HG02870 (cell line): ENCODE measurements around the gene NIPAL4.
A peak's percentile ranks its signal among the peaks of the same experiment; 100 is the strongest.

Experiments used
- ATAC-seq: cut with Tn5 transposase; IDR thresholded peaks from one replicate; pipeline ENCODE4 v1.9.1; 2021; ENCODE audit warnings: mild to moderate bottlenecking, moderate library complexity; ENCODE audit not compliant: unreplicated experiment

Gene NIPAL4

DNA sequence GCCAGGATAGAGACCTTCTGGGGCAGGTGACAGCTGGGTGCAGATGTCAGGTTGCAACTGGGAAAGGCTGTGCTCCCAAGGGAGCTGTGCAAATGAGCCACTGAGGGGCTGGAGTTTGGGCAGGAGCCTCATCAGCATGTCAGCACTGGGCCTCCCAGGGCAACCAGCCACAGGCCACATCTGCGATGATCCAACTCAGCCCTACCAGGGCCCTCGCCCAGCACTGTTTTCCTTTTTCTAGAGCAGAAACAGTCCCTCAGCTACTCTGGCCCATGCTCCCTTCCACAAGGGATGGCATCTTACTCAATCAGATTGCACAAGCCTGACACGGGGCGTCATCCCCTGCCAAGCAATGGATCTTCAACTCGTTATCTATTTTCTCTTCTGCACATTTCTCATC, 24.8 kb downstream of the NIPAL4 start:
- no peak for ATAC-seq

DNA sequence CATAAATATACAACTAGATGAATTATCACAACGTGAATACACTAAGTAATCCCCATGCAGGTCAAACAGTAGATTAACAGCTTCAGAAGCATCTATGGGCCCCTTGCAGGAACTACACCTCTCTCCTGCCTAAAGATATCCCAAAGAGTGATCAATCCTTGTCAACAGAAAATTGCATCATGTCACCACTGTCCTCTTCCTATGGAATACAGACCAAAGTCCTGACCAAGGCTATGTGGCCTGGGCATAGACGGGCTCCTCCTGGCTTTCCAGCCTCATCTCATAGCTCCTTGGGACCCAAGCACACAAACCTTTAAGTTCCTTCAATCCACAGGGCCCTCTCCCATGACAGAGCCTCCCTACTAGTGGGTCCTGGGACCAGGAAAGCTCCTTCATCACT, 25.3 kb downstream of the NIPAL4 start:
- ATAC-seq: no peak

DNA sequence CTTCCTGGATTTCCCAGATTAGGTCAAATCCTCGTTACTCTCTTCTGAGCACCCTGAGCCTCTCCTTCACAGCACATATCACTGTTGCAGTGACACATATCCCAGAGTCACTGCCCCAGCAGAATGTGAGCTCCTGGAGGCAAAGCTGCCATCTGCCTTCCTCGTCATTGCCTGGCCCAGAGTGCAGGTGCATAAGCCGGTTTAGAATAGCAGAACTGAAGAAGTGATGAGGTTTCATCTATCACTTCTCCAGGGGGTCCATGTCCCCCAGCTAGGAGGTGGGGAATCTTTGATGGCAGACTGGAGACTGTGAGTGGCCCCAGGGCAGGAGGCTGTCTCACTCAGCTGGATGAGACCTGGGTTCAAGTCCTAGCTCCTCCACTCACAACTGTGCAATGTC, 25.8 kb downstream of the NIPAL4 start:
- peak; percentile 43 for ATAC-seq

DNA sequence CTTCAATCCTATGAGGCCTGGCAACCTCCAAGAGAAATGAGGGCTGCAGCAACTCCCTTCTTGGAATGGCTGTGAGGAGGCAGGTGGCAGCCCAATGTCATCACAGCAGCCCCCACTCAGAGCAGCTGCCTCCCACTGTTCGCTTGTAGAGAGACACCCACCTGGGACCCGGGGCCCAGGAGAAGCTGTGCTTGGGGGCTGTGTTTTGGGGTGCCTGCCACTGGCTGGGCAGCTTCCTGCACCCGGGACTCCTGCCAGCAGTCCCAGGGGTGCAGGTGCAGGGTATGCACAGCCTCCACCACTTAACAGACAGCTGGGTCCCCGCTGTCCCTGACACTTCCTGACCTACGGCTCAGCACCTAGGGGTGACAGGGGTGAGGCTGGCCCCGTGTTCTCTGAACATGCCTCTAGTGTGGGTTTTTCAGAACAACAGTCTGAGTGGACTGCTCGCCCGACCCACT, 26.2 kb downstream of the NIPAL4 start:
- peak; percentile 35 for ATAC-seq

DNA sequence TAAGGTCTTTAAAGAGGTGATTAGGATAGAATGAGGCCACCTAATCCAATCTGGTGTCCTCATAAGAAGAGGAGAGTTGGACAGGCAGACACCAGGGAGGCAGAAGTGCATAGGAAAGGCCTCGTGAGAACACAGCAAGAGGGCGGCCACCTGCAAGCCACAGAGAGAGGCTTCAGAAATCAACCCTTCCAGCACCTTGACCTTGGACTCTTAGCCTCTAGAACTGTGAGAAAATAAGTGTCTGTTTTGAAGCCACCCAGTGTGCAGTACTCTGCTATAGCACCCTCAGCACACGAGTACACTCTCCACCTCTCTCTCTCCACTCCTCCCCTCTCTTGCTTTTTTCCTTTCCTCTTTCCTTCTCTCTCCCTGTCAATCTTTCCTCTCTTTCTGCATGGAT, 26.8 kb downstream of the NIPAL4 start:
- peak; percentile 36 for ATAC-seq

DNA sequence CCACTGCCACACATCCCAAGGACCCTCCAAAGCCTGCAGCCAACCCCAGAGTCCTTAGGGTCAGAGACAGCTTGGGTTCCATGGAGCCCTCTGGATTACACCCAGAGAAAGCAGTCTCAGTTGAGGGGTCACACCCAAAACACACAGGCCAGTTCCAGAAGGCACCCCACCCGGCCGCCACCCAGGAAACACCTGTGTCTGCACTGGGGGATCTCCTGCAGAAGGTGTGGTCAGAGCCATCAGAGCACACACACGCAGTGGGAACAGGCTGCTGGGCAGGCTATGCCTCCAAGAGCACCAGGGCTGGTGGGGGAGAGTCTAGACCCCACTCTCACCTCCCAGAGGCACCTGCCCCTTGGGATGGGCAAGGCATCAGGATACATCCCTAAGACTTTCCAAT, 27.3 kb downstream of the NIPAL4 start:
- ATAC-seq: peak; percentile 41

DNA sequence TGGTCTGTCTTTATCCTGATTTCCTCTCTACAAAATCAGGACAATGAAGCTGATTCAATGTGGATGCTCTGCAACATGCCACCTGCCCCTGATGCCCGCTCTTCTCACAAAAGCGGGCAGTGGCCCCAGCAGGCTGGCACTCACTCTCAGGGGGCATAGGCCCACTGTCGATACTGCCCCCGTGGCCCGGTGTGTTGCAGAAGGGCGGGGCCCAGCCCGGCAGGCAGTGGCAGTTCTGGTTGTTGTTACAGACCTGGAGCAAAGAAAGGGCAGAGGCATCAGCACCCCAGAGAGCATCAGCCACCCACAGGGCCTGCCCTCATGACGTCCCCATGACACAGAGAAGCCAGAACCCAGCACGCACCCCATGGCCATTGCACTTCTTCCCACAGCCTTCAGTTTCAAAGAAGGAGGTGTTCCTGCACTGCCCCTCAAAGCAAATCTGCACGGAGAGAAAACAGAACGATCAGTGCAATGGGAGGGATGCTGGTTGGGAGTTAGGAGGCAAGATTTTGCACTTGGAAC, 31.5 kb downstream of the NIPAL4 start:
- ATAC-seq: no peak

DNA sequence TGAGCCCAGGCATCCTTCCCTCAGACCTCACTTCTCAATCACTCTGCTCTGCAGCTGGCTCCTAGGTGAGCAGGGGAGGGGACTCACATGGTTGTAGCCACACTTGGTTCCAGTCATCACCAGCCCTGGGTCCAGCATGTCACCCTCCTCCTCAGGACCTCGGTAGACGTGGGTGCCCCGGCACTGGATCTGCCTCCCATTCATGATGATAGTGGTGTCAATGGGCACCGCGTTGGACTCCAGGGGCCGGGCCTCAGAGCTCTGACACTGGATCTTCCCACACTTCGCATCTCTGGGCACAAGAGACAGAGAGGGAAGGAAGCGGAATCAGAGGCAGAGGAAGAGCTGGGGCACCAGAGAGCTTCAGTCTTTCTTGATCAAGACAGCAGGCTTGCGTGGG, 32.9 kb downstream of the NIPAL4 start:
- ATAC-seq: no peak

DNA sequence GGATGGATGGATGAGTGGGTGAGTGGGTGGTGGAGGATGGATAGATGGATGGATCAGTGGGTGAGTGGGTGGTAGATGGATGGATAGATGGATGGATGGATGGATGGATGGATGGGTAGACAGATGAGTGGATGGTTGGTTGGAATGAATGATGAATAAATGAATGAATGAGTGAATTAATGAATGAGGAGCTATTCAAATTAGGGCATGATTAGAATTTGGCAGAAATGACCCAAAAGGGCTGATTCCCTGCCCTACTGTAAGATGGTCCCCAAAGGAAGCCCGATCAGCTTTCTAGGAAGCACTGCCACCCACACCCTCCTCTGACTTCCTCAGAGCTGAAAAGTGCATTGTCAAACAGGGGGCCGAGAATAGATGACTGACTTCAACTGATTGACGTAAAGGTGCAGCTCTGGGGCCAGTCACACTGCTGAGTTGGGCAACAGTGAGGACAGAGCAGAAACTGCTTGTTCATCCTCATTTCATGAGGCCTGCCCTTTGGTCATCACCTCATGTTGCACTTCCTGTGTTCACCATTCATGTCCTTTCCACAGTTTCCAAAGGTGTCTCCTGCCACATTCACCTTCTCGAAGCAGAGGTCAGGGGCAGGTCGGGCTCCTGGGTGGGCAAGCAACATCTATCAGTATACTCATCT, 34.3 kb downstream of the NIPAL4 start:
- no peak for ATAC-seq

DNA sequence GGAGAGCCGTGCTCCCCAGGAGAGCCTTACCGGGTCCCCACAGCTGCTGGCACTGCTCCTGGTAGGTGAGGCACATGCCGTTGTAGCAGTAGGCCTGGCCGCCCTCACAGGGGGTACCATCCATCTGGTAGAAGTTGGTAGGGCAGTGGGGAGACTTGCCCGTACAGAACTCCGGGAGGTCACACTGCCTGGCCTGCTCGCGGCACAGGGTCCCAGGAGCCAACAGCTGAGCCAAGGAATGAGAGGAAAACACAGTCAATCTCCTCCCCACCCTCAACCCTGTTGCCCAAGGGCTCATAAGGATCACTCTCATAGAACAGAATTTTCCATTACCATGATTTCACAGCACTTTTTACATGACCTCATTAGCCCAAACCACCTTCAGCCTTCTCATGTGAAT, 36.9 kb downstream of the NIPAL4 start:
- no peak for ATAC-seq

DNA sequence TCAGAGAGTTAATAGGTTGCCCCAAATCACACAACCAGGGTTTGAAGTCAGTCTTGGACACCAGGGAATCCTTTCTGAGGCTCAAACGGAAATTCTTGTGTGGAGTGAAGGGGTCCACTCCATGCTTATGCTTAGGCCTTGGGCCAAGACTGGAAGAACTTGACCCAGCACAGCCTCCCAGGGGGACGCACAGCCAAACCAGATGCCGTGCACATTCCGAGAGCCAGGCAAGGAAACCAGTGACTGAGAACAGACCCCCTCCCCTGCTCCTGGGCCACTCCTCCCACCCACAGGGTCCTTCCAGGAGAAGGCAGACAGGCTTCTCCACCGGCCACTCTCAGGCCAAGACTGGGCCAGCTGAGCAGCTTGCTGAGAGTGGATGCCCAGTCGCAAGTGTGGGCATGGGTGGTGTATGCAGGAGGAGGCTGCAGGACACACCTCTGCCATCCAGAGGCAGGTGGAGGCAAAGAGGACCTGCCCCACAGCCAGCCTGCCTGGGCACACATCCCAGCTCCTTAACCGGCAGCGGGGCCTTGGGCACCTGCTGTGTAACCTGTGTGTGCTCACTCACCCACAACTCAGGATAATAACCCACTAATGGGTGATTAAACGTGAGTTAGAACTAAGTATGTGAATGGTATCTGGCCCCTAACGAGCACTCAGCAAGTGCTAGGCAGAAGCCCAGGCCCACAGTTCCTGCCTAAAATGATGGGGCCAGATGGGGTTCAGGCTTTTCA, 38.0 kb downstream of the NIPAL4 start:
- ATAC-seq: no peak

DNA sequence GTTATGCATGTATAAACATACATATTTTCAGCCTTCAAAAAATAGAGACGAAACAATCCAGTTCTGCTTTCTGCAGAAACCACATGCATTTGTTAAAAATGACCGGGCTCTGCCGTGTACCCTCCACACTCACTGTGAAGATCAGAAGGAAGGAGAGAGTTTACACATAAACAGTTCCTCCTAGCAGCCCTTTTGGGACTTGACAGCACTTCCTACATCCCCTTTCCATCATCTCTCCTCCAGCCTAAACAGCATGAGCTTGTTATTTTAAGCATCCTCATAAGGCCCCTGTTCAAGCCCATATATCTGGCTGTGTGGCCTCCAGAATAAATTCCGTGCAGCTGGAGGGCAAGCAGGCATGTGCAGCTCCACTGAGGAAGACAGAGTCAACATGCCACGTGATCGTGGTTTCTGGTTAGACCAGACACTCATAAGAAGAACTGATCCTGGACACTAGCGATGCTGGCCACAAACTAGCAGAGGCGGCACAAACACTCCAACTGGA, 42.2 kb downstream of the NIPAL4 start:
- peak; percentile 65 for ATAC-seq

DNA sequence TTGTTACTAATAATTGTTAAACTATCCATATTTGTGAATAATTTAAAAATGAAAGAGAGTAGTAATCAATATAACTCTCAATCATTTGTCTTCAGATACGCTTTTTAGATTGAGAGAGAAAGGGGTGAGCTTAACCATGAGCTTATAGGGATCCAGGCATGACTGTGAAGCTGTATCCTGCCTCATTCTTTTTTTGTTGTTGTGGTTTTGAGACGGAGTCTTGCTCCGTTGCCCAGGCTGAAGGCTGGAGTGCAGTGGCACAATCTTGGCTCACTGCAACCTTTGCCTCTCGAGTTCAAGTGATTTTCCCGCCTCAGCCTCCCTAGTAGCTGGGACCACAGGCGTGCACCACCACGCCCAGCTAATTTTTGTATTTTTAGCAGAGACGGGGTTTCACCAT, 44.0 kb downstream of the NIPAL4 start:
- no peak for ATAC-seq

DNA sequence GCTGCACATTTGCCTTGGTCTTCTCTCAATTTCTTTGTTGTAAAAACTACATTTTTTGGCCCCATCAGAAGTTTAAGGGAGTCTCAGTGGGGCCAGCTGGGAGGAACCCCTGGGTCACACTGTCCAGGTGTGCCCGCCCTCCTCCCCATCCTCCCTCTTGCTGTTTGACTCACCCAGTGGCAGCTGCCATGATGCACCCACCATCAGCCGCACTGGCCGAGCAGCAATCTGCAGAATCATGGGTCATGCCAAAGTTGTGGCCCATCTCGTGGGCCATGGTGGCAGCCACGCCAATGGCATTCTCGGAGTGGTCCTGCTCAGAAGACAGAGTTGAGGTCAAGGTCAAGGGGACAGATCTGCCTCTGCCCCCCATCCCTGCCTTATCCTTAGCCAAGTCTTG, 45.5 kb downstream of the NIPAL4 start:
- ATAC-seq: no peak

DNA sequence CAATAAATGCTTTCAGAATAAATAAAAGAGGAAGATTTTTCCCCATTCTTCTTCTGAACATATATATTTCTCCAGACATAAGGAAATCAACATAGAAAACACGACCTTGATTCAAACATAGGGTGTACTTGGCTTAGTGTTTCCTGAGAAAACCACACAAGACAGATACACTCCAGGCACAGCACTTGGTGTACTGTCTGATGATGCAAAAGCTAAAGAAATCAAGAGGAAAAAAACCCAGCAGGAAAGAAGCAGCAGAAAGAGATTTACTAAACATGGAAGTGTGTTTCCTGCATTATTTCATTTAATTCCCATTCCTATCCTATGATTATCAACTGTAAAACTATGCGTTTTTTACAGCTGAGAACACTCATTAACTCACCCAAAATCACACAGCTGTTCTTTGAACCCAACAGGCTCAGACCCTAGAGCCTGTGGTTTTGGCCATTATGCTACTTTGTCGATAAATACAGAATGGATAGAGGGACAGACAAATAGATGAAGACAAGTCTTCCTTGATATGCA, 46.1 kb downstream of the NIPAL4 start:
- ATAC-seq: no peak

DNA sequence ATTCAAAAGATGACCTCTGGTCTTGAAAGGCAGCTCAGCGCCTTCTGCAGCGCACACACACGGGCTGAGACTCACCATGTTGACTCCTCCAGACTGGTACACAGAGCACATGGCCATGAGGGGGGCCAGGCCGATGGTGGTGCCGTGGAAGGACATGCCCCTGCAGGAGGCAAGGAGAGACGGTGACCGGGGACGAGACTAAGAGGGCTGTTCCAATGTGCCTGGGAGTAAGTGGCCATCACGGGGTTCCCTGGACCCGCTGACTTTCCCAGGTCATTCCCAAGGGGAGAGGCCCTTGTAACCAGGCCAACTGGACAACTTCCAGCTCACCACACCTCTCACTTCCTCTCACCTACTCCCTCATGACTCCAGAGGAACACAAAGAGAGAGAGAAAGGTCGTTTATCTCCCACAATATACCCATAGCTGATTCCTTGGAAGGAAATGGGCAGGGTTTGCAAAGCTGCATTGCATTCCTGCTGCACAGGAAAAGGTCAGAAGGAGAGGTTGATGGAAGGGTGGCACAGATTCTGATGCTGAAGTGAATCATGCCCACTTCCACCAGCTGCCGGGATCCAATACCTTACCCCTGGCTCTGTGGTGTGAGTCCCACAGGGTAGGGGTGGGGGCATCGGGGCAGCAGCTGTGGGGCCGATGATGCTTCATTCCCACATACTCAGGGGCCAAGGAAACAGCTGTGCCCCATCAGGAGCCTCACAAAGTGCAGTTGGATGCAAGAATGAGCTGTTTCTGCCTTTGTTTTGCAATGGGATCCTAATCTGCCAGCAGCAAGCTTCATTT, 47.2 kb downstream of the NIPAL4 start:
- no peak for ATAC-seq

DNA sequence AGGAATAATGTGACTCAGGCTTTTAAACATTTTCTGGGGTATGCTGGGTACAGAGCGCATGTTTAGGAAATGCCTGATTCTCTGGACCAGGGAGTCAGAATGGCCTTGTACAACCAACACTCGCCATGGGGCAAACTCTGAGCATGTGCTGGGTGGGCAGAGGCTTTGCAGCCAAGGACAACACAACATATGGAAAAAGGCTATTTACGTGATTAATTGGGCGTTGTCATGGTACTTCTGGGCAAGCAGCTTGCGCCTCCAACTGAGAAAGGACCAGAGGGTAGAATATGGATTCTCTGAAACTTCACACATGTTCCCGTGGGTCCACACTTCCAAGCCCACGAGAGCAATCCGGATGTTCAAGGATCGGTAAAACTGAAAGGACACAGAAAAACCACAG, 49.1 kb downstream of the NIPAL4 start:
- ATAC-seq: no peak

DNA sequence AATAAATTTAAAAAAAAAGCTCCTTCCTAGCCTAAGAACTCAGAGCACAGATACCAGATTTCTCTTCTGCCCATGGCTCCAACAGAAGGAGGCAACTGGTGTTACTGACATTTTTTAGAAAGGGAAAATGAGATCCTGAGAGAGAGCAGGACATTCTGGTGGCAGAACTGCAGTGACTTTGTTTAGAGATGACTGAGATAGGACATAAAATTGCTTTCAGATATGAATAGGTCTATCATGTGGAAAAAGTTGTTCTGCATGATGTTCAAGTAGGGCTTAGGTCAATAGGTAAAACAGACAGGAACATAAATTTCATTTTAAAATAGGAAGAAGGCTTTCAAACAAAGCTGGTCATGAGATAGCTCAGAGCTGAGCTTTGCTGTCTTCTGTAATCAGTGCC, 49.6 kb downstream of the NIPAL4 start:
- ATAC-seq: no peak

DNA sequence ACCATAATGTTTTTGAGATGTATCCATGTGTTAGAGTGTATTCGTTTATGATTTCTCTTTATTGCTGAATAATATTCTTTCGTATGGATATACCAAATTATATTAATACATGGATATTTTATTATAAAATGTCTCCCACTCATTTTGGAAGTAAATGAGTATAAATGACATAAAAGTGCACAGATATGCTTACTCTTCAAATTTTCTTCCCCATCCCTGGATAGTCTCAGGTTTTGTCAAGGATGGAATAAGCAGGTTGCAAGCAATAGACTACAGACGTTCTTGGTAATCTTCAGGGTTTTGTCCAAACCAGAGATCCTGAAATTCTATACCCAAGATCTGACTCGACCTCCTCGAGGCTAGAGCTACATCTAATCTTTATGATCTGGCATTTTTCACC, 50.7 kb downstream of the NIPAL4 start:
- ATAC-seq: no peak

DNA sequence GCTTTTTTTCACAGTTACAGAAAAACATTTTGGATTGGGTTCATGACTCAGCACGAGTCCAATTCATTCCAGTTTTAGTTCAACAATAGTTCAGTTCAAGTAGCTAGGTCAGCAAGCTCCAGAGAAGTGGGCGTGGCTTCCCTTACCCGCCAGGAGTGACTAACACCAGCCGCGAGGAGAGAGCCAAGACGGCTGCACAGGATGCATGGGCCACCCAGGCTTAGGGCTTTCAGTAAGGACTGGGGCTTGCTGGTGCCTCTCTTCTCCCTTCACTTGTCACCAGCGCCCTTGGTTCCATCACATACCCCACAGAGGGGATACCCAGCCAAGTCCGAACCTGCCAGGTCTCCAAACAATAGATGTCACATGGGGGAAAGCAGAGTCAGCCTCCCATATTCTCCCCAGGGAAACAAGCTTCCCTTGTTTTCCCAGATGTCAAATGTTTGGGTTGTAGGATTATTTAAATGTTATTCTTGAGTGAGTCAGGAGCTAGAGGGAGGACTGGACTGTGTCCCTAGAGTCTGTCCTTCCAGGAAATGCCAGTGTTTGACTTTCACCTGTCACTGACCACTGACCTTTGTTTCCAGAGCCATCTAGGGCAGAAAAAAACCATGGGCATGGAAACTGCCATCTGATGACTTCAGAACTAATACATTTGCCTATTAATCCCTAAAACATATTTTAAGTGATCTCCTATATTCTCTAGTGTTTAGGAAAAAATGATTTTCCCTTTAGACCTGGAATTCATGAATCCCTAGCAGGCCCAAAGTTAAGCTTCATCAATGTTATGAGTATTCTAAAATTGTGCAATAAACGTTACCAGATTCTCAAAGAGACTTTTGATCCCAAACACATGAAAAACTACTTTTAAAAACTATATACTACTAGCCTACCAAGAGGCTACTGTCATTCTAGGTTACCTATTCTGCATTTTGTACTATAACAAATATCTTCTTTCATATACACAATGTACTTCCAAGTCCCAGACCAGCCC, 51.9 kb downstream of the NIPAL4 start:
- ATAC-seq: no peak
